MCF 10A (cell line): ENCODE results near the gene ENTPD6. TPM values are rescaled to one million over a fixed set of nuclear protein-coding genes. Genes with fewer than 3 reads are reported as not detected.

ENCODE experiments used
- BruUV-seq: library from RNA; stranded (reverse); fragments of 400-500 nt; replicated peaks from 2 replicates; lab custom pipeline; 2021; lab: Mats Ljungman, UMichigan
- CTCF ChIA-PET: fragments of 300-600 bp; sonication (Branson Sonifier 250); formaldehyde crosslinking; extraction: SDS; loops from one replicate; lab custom pipeline; 2021; ENCODE audit warnings: antibody characterized with exemption, inconsistent platforms; lab: Yijun Ruan, JAX
- POLR2A ChIA-PET: fragments of 300-600, 350-650 bp; sonication (Branson Sonifier 250); formaldehyde crosslinking; extraction: SDS; loops from one replicate; lab custom pipeline; 2020; ENCODE audit warnings: antibody characterized with exemption, inconsistent platforms; lab: Yijun Ruan, JAX
- DNase-seq: peaks from one replicate; pipeline ENCODE4 v3.0.0-alpha.2; 2018; ENCODE audit not compliant: unreplicated experiment
- H3K27ac Mint-ChIP-seq: one replicate; pipeline ENCODE4 v1.8.0; 2022; ENCODE audit warnings: mild to moderate bottlenecking, low read depth, mixed read lengths; ENCODE audit not compliant: unreplicated experiment
- H3K27me3 Mint-ChIP-seq: one replicate; pipeline ENCODE4 v1.8.0; 2022; ENCODE audit warnings: mixed read lengths; ENCODE audit not compliant: insufficient read depth, unreplicated experiment
- H3K36me3 Mint-ChIP-seq: one replicate; pipeline ENCODE4 v1.8.0; 2022; ENCODE audit warnings: mild to moderate bottlenecking, moderate library complexity, mixed read lengths; ENCODE audit not compliant: insufficient read depth, unreplicated experiment
- H3K4me1 Mint-ChIP-seq: one replicate; pipeline ENCODE4 v1.8.0; 2022; ENCODE audit warnings: mixed read lengths; ENCODE audit not compliant: insufficient read depth, unreplicated experiment
- H3K4me3 Mint-ChIP-seq: one replicate; pipeline ENCODE4 v1.8.0; 2022; ENCODE audit warnings: mild to moderate bottlenecking, moderate library complexity, mixed read lengths; ENCODE audit not compliant: unreplicated experiment
- H3K9me3 Mint-ChIP-seq: one replicate; pipeline ENCODE4 v1.8.0; 2022; ENCODE audit warnings: mixed read lengths; ENCODE audit not compliant: unreplicated experiment
- CTCF ChIP-seq: fragments of 200-600 bp; IDR thresholded peaks from one replicate; pipeline ENCODE4 v1.8.0; 2022; ENCODE audit warnings: antibody characterized with exemption, mild to moderate bottlenecking; ENCODE audit not compliant: unreplicated experiment
- intact Hi-C: fragments of 100-400 bp; cut with micrococcal nuclease; formaldehyde crosslinking; loops from 2 replicates; pipeline ENCODE4 v1.14.1; 2022
- total RNA-seq: library from RNA; stranded (reverse); gene quantifications from 2 replicates; pipeline ENCODE4 v1.2.3, GENCODE V29; 2022

Gene ENTPD6
- total RNA-seq, 1 experiment from 2014 or later, result 98.0 TPM

- H3K27me3 Mint-ChIP-seq, result no peaks in the 10 kb centered on the region
- H3K27ac Mint-ChIP-seq, result no peak overlapping the region
- peaks cover 7% of the 10 kb centered on the region for H3K4me1 Mint-ChIP-seq
- POLR2A ChIA-PET, result interaction anchor here (1.4 kb wide), 1 partner anchor 13 kb away, joined by 4 read pairs; no protein-coding TSS in a partner anchor
- H3K9me3 Mint-ChIP-seq, result no peaks in the 10 kb centered on the region
- peaks cover 25% of the 10 kb centered on the region for H3K36me3 Mint-ChIP-seq
- no peak for TF ChIP-seq CTCF
- CTCF ChIA-PET, result interaction anchor here (1.0 to 2.3 kb wide), 2 partner anchors 13 to 38 kb away, joined by 4 to 12 read pairs; no protein-coding TSS in a partner anchor
- intact Hi-C loops, result no loop called here
- H3K4me3 Mint-ChIP-seq, result no peak overlapping the region
- no TSS peak for BruUV-seq
- DNase-seq, result no peak
These were observed 13.9 kb downstream of the ENTPD6 start for GRCh38 chr20:25209400-25209799.

- TF ChIP-seq CTCF, result no peak
- CTCF ChIA-PET, result interaction anchor here (1.0 to 2.3 kb wide), 2 partner anchors 13 to 37 kb away, joined by 4 to 12 read pairs; no protein-coding TSS in a partner anchor
- Mint-ChIP-seq H3K4me1 (peaks cover 6% of the 10 kb centered on the region), H3K36me3 (peaks cover 24% of the 10 kb centered on the region), H3K4me3 (no peak overlapping the region), H3K9me3 (no peaks in the 10 kb centered on the region), H3K27me3 (no peaks in the 10 kb centered on the region), H3K27ac (no peak overlapping the region)
- BruUV-seq, result no TSS peak
- DNase-seq, result no peak
- intact Hi-C loops, result no loop called here
- POLR2A ChIA-PET, result interaction anchor here (1.2 to 2.3 kb wide), 4 partner anchors 8 to 40 kb away, joined by 3 to 9 read pairs (median 4); no protein-coding TSS in a partner anchor
These were observed 14.4 kb downstream of the ENTPD6 start for GRCh38 chr20:25209911-25210310.

- CTCF ChIA-PET, result interaction anchor here (0.6 to 2.3 kb wide), 4 partner anchors 10 to 217 kb away, joined by 3 to 12 read pairs (median 4); no protein-coding TSS in a partner anchor
- H3K4me1 Mint-ChIP-seq, result no peaks in the 10 kb centered on the region
- intact Hi-C loops, result no loop called here
- H3K27ac Mint-ChIP-seq, result no peak overlapping the region
- H3K27me3 Mint-ChIP-seq, result no peaks in the 10 kb centered on the region
- no peak overlapping the region for H3K4me3 Mint-ChIP-seq
- DNase-seq, result no peak
- no peaks in the 10 kb centered on the region for H3K9me3 Mint-ChIP-seq
- POLR2A ChIA-PET, result interaction anchor here (0.7 to 2.3 kb wide), 8 partner anchors 10 to 217 kb away, joined by 3 to 9 read pairs (median 4); no protein-coding TSS in a partner anchor
- no peak for TF ChIP-seq CTCF
- BruUV-seq, result no TSS peak
- H3K36me3 Mint-ChIP-seq, result peaks cover 34% of the 10 kb centered on the region
These were observed 15.8 kb downstream of the ENTPD6 start for GRCh38 chr20:25211273-25211672.

GRCh38 chr20:25212242-25212641 lies 16.7 kb downstream of the ENTPD6 start:
- intact Hi-C loops, result no loop called here
- H3K36me3 Mint-ChIP-seq, result peaks cover 38% of the 10 kb centered on the region
- ChIA-PET CTCF (no interaction called here), POLR2A (interaction anchor here (0.6 to 2.3 kb wide), 4 partner anchors 9 to 95 kb away, joined by 3 to 9 read pairs (median 3); no protein-coding TSS in a partner anchor)
- DNase-seq, result no peak
- no peak for TF ChIP-seq CTCF
- H3K27me3 Mint-ChIP-seq, result no peaks in the 10 kb centered on the region
- no peak overlapping the region for H3K27ac Mint-ChIP-seq
- no peak overlapping the region for H3K4me3 Mint-ChIP-seq
- no TSS peak for BruUV-seq
- no peaks in the 10 kb centered on the region for H3K4me1 Mint-ChIP-seq
- no peaks in the 10 kb centered on the region for H3K9me3 Mint-ChIP-seq
